A673 (cell line): ENCODE results near the gene GFOD2. TPM values are rescaled to one million over a fixed set of nuclear protein-coding genes. Genes with fewer than 3 reads are reported as not detected.

Source experiments
- BruUV-seq: library from RNA; stranded (reverse); fragments of 400-500 nt; replicated peaks from 2 replicates; lab custom pipeline; 2021; lab: Mats Ljungman, UMichigan
- CTCF ChIA-PET: fragments of 300-600 bp; sonication (Branson Sonifier 250); formaldehyde crosslinking; loops from one replicate; lab custom pipeline; 2022; ENCODE audit warnings: antibody characterized with exemption; lab: Charles Lee
- POLR2A ChIA-PET: fragments of 300-600 bp; sonication (Branson Sonifier 250); formaldehyde crosslinking; loops from one replicate; lab custom pipeline; 2022; ENCODE audit warnings: antibody characterized with exemption; ENCODE audit not compliant: low non-redundant PET; lab: Charles Lee
- DNase-seq: peaks from one replicate; pipeline ENCODE4 v3.0.0-alpha.2; 2015; ENCODE audit warnings: low spot score
- H3K27ac ChIP-seq: fragments of 200-600 bp; sonication (generic); 2 replicates; pipeline ENCODE4 v1.5.1; 2016; ENCODE audit warnings: mixed run types, low read depth, mild to moderate bottlenecking, mixed read lengths, antibody characterized with exemption, low read length; ENCODE audit not compliant: poor library complexity, severe bottlenecking
- H3K27me3 ChIP-seq: fragments of 200-600 bp; sonication (generic); replicated peaks from 2 replicates; pipeline ENCODE4 v1.6.1; 2017; ENCODE audit warnings: mixed run types, low read depth, mild to moderate bottlenecking, mixed read lengths, antibody characterized with exemption, low read length; ENCODE audit not compliant: insufficient read depth, poor library complexity
- H3K36me3 ChIP-seq: fragments of 200-600 bp; sonication (generic); 2 replicates; pipeline ENCODE4 v1.6.1; 2016; ENCODE audit warnings: mixed run types, mild to moderate bottlenecking, mixed read lengths, antibody characterized with exemption, low read length; ENCODE audit not compliant: insufficient read depth, poor library complexity, severe bottlenecking
- H3K4me1 ChIP-seq: fragments of 200-600 bp; sonication (generic); 2 replicates; pipeline ENCODE4 v1.6.1; 2017; ENCODE audit warnings: mixed run types, mild to moderate bottlenecking, mixed read lengths, antibody characterized with exemption, low read length; ENCODE audit not compliant: insufficient read depth, poor library complexity, severe bottlenecking
- H3K4me3 ChIP-seq: fragments of 200-600 bp; sonication (generic); 2 replicates; pipeline ENCODE4 v1.5.1; 2016; ENCODE audit warnings: low read depth, mixed run types, mild to moderate bottlenecking, mixed read lengths, low read length; ENCODE audit not compliant: poor library complexity, severe bottlenecking
- H3K9me3 ChIP-seq: fragments of 200-600 bp; sonication (generic); 2 replicates; pipeline ENCODE4 v1.6.1; 2016; ENCODE audit warnings: mixed run types, low read depth, mild to moderate bottlenecking, mixed read lengths, antibody characterized with exemption, low read length; ENCODE audit not compliant: poor library complexity, severe bottlenecking
- CTCF ChIP-seq: fragments of 300-800, 200-600 bp; sonication (generic); conservative IDR thresholded peaks from 2 replicates; pipeline ENCODE4 v1.5.1; 2017; ENCODE audit warnings: low read depth, mild to moderate bottlenecking, antibody characterized with exemption, low read length, moderate library complexity, mixed read lengths
- EZH2 ChIP-seq: fragments of 200-600 bp; sonication (generic); IDR thresholded peaks from 2 replicates; pipeline ENCODE4 v1.6.1; 2017; ENCODE audit warnings: borderline replicate concordance, low read depth, mild to moderate bottlenecking, mixed read lengths, antibody characterized with exemption, low read length; ENCODE audit not compliant: poor library complexity, severe bottlenecking
- intact Hi-C: fragments of 100-400 bp; cut with micrococcal nuclease; formaldehyde crosslinking; loops from one replicate; pipeline ENCODE4 v1.10.0; 2022; ENCODE audit not compliant: unreplicated experiment
- total RNA-seq: library from RNA; stranded (reverse); gene quantifications from 2 replicates; pipeline ENCODE4 v1.2.3, GENCODE V29; 2021

Gene GFOD2
- total RNA-seq, 1 experiment from 2014 or later, result 22.6 TPM

DNA sequence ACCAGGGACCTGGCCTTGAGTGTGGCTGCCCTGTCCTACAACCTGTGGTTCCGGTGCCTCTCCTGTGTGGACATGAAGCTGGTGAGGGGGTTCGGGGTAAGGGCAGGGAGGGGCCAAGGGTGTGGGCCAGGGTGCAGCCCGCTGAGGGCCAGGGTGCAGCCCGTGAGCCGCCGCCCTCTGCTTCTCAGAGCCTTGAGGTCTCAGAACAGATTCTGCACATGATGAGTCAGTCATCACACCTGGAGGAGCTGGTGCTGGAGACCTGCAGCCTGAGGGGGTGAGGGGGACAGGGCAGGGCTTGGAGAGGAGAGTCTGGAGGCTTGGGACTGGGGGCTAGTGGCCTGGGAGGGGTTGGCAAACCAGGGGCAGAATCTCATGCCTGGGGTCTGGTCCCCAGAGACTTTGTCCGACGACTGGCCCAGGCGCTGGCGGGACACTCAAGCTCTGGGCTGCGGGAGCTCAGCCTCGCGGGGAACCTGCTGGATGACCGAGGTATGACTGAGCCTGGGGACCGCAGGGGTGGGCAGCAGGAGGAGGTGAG, 71.9 kb downstream of the GFOD2 start:
- no peak for DNase-seq
- H3K36me3 ChIP-seq, result no peaks in the 10 kb centered on the region
- POLR2A ChIA-PET, result no interaction called here

GRCh38 chr16:67645397-67646121, 73.6 kb downstream of the GFOD2 start:
- ChIA-PET POLR2A (interaction anchor here (0.7 kb wide), 1 partner anchor 84 kb away, joined by 4 read pairs; no protein-coding TSS in a partner anchor), CTCF (interaction anchor here (2.5 to 2.7 kb wide), 2 partner anchors 98 to 124 kb away, joined by 12 to 17 read pairs; no protein-coding TSS in a partner anchor)
- Histone ChIP-seq H3K4me3 (peak overlapping the region; percentile 45), H3K27ac (no peak overlapping the region), H3K36me3 (no peaks in the 10 kb centered on the region), H3K9me3 (no peaks in the 10 kb centered on the region), H3K27me3 (peaks cover 40% of the 10 kb centered on the region), H3K4me1 (no peaks in the 10 kb centered on the region)
- TF ChIP-seq CTCF (no peak), EZH2 (no peak)
- intact Hi-C loops, result no loop called here
- DNase-seq, result no peak
- BruUV-seq, result no TSS peak

More for the DNA sequence above, 71.9 kb downstream of the GFOD2 start:
- no peaks in the 10 kb centered on the region for H3K9me3 ChIP-seq
- no TSS peak for BruUV-seq
- CTCF ChIA-PET, result interaction anchor here (0.6 to 1.4 kb wide), 3 partner anchors 18 to 126 kb away, joined by 3 to 6 read pairs (median 3); no protein-coding TSS in a partner anchor
- H3K27ac ChIP-seq, result no peak overlapping the region
- no peak overlapping the region for H3K4me3 ChIP-seq
- H3K4me1 ChIP-seq, result no peaks in the 10 kb centered on the region
- TF ChIP-seq EZH2, result no peak
- no peak for TF ChIP-seq CTCF
- H3K27me3 ChIP-seq, result peaks cover 47% of the 10 kb centered on the region
- intact Hi-C loops, result no loop called here

DNA sequence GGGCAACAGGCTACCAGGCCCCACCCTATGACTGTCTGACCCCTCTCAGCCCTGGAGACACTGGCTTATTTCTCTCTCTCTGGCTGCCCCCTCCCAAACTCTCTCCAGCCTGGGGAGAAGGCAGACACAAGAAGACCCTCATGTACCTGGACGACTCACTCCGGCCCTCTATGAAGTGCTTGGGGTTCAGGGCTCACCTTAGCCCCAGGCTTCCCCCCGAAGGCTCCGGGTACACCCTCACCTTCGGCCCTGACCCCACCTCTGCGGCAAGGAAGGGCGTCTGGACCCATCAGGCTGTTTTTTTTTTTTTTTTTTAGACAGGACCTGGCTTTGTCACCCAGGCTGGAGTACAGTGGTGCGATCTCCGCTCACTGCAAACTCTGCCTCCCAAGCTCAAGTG, 75.1 kb downstream of the GFOD2 start:
- Histone ChIP-seq H3K27me3 (peaks cover 24% of the 10 kb centered on the region), H3K4me1 (no peaks in the 10 kb centered on the region), H3K4me3 (no peak overlapping the region), H3K36me3 (no peaks in the 10 kb centered on the region), H3K9me3 (no peaks in the 10 kb centered on the region), H3K27ac (no peak overlapping the region)
- BruUV-seq, result no TSS peak
- no peak for DNase-seq
- intact Hi-C loops, result loop anchor here (1.0 kb wide), 1 partner anchor 97 kb away; no protein-coding TSS in a partner anchor
- ChIA-PET CTCF (interaction anchor here (1.3 to 2.7 kb wide), 3 partner anchors 10 to 123 kb away, joined by 4 to 17 read pairs (median 12); no protein-coding TSS in a partner anchor), POLR2A (no interaction called here)
- TF ChIP-seq EZH2 (no peak), CTCF (no peak)
